ENCODE data around the gene STX16.
"Not testable (repeated sequence)": the region's sequence is repeated elsewhere in the genome, so short reads cannot be mapped to it uniquely, and the experiment has no call there.

STX16 gene

GRCh38 chr20:58638467-58639181 lies 12.5 kb upstream of the STX16 start:
- H3K4me3 ChIP-seq (ENCODE audit: low read depth, low read length) = no peak overlapping the region
- H3K27ac ChIP-seq (ENCODE audit: low read depth, low read length) = no peak overlapping the region
- no peak overlapping the region for H3K9ac ChIP-seq (ENCODE audit: low read length)
- H3K9me3 ChIP-seq (ENCODE audit: control insufficient read depth, insufficient read depth, low read depth, low read length) = no peaks in the 10 kb centered on the region
- no peaks in the 10 kb centered on the region for H3K36me3 ChIP-seq (ENCODE audit: control insufficient read depth, insufficient read depth, low read length)
- H3K27me3 ChIP-seq (ENCODE audit: control insufficient read depth, insufficient read depth, low read length) = no peaks in the 10 kb centered on the region
- H3K4me1 ChIP-seq (ENCODE audit: control insufficient read depth, insufficient read depth, low read length) = no peaks in the 10 kb centered on the region

- H3K9me3 ChIP-seq (ENCODE audit: control insufficient read depth, insufficient read depth, low read depth, low read length) = no peaks in the 10 kb centered on the region
- H3K27me3 ChIP-seq (ENCODE audit: control insufficient read depth, insufficient read depth, low read length) = no peaks in the 10 kb centered on the region
- no peak overlapping the region for H3K9ac ChIP-seq (ENCODE audit: low read length)
- H3K4me1 ChIP-seq (ENCODE audit: control insufficient read depth, insufficient read depth, low read length) = no peaks in the 10 kb centered on the region
- no peak overlapping the region for H3K4me3 ChIP-seq (ENCODE audit: low read depth, low read length)
- H3K27ac ChIP-seq (ENCODE audit: low read depth, low read length) = no peak overlapping the region
- no peaks in the 10 kb centered on the region for H3K36me3 ChIP-seq (ENCODE audit: control insufficient read depth, insufficient read depth, low read length)
These were observed 11.6 kb upstream of the STX16 start for GRCh38 chr20:58639182-58640146.

GRCh38 chr20:58640446-58640845 lies 10.6 kb upstream of the STX16 start:
- H3K36me3 ChIP-seq (ENCODE audit: control insufficient read depth, insufficient read depth, low read length) = no peaks in the 10 kb centered on the region

GRCh38 chr20:58642441-58642840 lies 8.6 kb upstream of the STX16 start:
- no peaks in the 10 kb centered on the region for H3K27me3 ChIP-seq (ENCODE audit: control insufficient read depth, insufficient read depth, low read length)
- no peak overlapping the region for H3K4me3 ChIP-seq (ENCODE audit: low read depth, low read length)
- H3K4me1 ChIP-seq (ENCODE audit: control insufficient read depth, insufficient read depth, low read length) = peaks cover 2% of the 10 kb centered on the region
- H3K9ac ChIP-seq (ENCODE audit: low read length) = no peak overlapping the region
- no peak overlapping the region for H3K27ac ChIP-seq (ENCODE audit: low read depth, low read length)
- H3K9me3 ChIP-seq (ENCODE audit: control insufficient read depth, insufficient read depth, low read depth, low read length) = no peaks in the 10 kb centered on the region
- no peaks in the 10 kb centered on the region for H3K36me3 ChIP-seq (ENCODE audit: control insufficient read depth, insufficient read depth, low read length)

More at GRCh38 chr20:58640446-58640845, 10.6 kb upstream of the STX16 start:
- no peaks in the 10 kb centered on the region for H3K4me1 ChIP-seq (ENCODE audit: control insufficient read depth, insufficient read depth, low read length)
- no peak overlapping the region for H3K4me3 ChIP-seq (ENCODE audit: low read depth, low read length)
- no peak overlapping the region for H3K9ac ChIP-seq (ENCODE audit: low read length)
- H3K27me3 ChIP-seq (ENCODE audit: control insufficient read depth, insufficient read depth, low read length) = no peaks in the 10 kb centered on the region
- no peak overlapping the region for H3K27ac ChIP-seq (ENCODE audit: low read depth, low read length)
- H3K9me3 ChIP-seq (ENCODE audit: control insufficient read depth, insufficient read depth, low read depth, low read length) = no peaks in the 10 kb centered on the region

GRCh38 chr20:58642896-58643295 lies 8.2 kb upstream of the STX16 start:
- not testable (repeated sequence) for H3K9ac ChIP-seq (ENCODE audit: low read length); H3K27me3 ChIP-seq (ENCODE audit: control insufficient read depth, insufficient read depth, low read length); H3K9me3 ChIP-seq (ENCODE audit: control insufficient read depth, insufficient read depth, low read depth, low read length); H3K27ac ChIP-seq (ENCODE audit: low read depth, low read length); H3K36me3 ChIP-seq (ENCODE audit: control insufficient read depth, insufficient read depth, low read length); H3K4me3 ChIP-seq (ENCODE audit: low read depth, low read length); H3K4me1 ChIP-seq (ENCODE audit: control insufficient read depth, insufficient read depth, low read length)

GRCh38 chr20:58645412-58645968 lies 5.6 kb upstream of the STX16 start:
- H3K27me3 ChIP-seq (ENCODE audit: control insufficient read depth, insufficient read depth, low read length) = no peaks in the 10 kb centered on the region
- H3K27ac ChIP-seq (ENCODE audit: low read depth, low read length) = no peak overlapping the region

GRCh38 chr20:58646257-58646656 lies 4.8 kb upstream of the STX16 start:
- Histone ChIP-seq H3K27ac (ENCODE audit: low read depth, low read length) (no peak overlapping the region), H3K27me3 (ENCODE audit: control insufficient read depth, insufficient read depth, low read length) (no peaks in the 10 kb centered on the region), H3K36me3 (ENCODE audit: control insufficient read depth, insufficient read depth, low read length) (no peaks in the 10 kb centered on the region), H3K9me3 (ENCODE audit: control insufficient read depth, insufficient read depth, low read depth, low read length) (no peaks in the 10 kb centered on the region), H3K4me1 (ENCODE audit: control insufficient read depth, insufficient read depth, low read length) (peaks cover 14% of the 10 kb centered on the region), H3K9ac (ENCODE audit: low read length) (no peak overlapping the region), H3K4me3 (ENCODE audit: low read depth, low read length) (no peak overlapping the region)

More at GRCh38 chr20:58645412-58645968, 5.6 kb upstream of the STX16 start:
- Histone ChIP-seq H3K4me3 (ENCODE audit: low read depth, low read length) (no peak overlapping the region), H3K9me3 (ENCODE audit: control insufficient read depth, insufficient read depth, low read depth, low read length) (no peaks in the 10 kb centered on the region), H3K4me1 (ENCODE audit: control insufficient read depth, insufficient read depth, low read length) (peaks cover 14% of the 10 kb centered on the region), H3K36me3 (ENCODE audit: control insufficient read depth, insufficient read depth, low read length) (no peaks in the 10 kb centered on the region), H3K9ac (ENCODE audit: low read length) (no peak overlapping the region)

GRCh38 chr20:58646703-58647102 lies 4.4 kb upstream of the STX16 start:
- H3K27me3 ChIP-seq (ENCODE audit: control insufficient read depth, insufficient read depth, low read length) = no peaks in the 10 kb centered on the region
- H3K4me3 ChIP-seq (ENCODE audit: low read depth, low read length) = no peak overlapping the region
- H3K4me1 ChIP-seq (ENCODE audit: control insufficient read depth, insufficient read depth, low read length) = peaks cover 14% of the 10 kb centered on the region
- no peaks in the 10 kb centered on the region for H3K9me3 ChIP-seq (ENCODE audit: control insufficient read depth, insufficient read depth, low read depth, low read length)
- H3K9ac ChIP-seq (ENCODE audit: low read length) = no peak overlapping the region
- no peak overlapping the region for H3K27ac ChIP-seq (ENCODE audit: low read depth, low read length)
- no peaks in the 10 kb centered on the region for H3K36me3 ChIP-seq (ENCODE audit: control insufficient read depth, insufficient read depth, low read length)

- no peak overlapping the region for H3K27ac ChIP-seq (ENCODE audit: low read depth, low read length)
- peaks cover 14% of the 10 kb centered on the region for H3K4me1 ChIP-seq (ENCODE audit: control insufficient read depth, insufficient read depth, low read length)
- no peaks in the 10 kb centered on the region for H3K36me3 ChIP-seq (ENCODE audit: control insufficient read depth, insufficient read depth, low read length)
- H3K9me3 ChIP-seq (ENCODE audit: control insufficient read depth, insufficient read depth, low read depth, low read length) = no peaks in the 10 kb centered on the region
- peak overlapping the region; percentile 24 for H3K9ac ChIP-seq (ENCODE audit: low read length)
- H3K4me3 ChIP-seq (ENCODE audit: low read depth, low read length) = no peak overlapping the region
- no peaks in the 10 kb centered on the region for H3K27me3 ChIP-seq (ENCODE audit: control insufficient read depth, insufficient read depth, low read length)
These were observed 3.8 kb upstream of the STX16 start for GRCh38 chr20:58647162-58647795.

GRCh38 chr20:58647796-58648501 lies 3.1 kb upstream of the STX16 start:
- no peaks in the 10 kb centered on the region for H3K27me3 ChIP-seq (ENCODE audit: control insufficient read depth, insufficient read depth, low read length)
- H3K9ac ChIP-seq (ENCODE audit: low read length) = peak overlapping the region; percentile 24
- no peaks in the 10 kb centered on the region for H3K9me3 ChIP-seq (ENCODE audit: control insufficient read depth, insufficient read depth, low read depth, low read length)
- H3K27ac ChIP-seq (ENCODE audit: low read depth, low read length) = no peak overlapping the region
- H3K4me3 ChIP-seq (ENCODE audit: low read depth, low read length) = no peak overlapping the region
- H3K36me3 ChIP-seq (ENCODE audit: control insufficient read depth, insufficient read depth, low read length) = no peaks in the 10 kb centered on the region
- peaks cover 14% of the 10 kb centered on the region for H3K4me1 ChIP-seq (ENCODE audit: control insufficient read depth, insufficient read depth, low read length)

Data from HUES6 (cell line).